ENCODE measurements around the gene ADH6. TPM values are rescaled to one million over a fixed set of nuclear protein-coding genes. Genes with fewer than 3 reads are reported as not detected.

The ADH6 gene
- total and polyA plus RNA-seq, 2 of the 8 experiments (the other 6 are each of a cell fraction or from before 2014, with no cell fraction given): not detected

DNA sequence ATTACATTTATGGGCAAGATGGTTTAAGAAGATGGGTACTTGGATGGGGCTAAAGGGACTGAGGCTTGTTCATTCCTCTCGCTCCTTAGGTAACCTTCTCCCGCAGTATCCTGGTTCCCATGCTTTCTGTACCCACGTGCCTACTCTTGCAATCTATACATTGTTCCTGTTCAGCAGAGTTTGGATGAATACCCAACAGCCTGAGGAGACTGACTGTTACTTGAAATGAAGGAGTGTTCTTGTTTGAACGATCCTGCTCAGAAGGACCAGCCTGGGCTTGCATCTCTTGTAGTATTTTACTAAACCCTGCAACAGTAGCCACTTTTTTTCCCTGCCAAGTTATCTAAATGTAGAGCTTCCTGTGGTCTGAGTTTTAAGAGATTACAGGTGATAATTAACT is 33.7 kb upstream of the ADH6 start:
- Histone ChIP-seq H3K18ac (ENCODE audit: extremely low read depth, low read length) (no peak overlapping the region), H2BK15ac (ENCODE audit: low read length) (no peak overlapping the region), H4K20me1 (replicated peaks in 1 of 2; ENCODE audit: control insufficient read depth in 1 of 2, insufficient read depth in 2 of 2, low read length in 2 of 2) (no peaks in the 10 kb centered on the region), H3K4ac (replicated peaks; ENCODE audit: insufficient read length, low read depth, low read length) (no peak overlapping the region), H3K23ac (ENCODE audit: insufficient read length) (no peak overlapping the region), H3K4me2 (ENCODE audit: insufficient read depth in 1 of 2, low read depth in 2 of 2, low read length in 2 of 2) (no peak overlapping the region), H3K4me3 (ENCODE audit: extremely low read depth in 1 of 4, insufficient read depth in 2 of 4, low read depth in 3 of 4, low read length in 4 of 4) (no peak overlapping the region), H3K9ac (replicated peaks in 1 of 4; ENCODE audit: extremely low read depth in 1 of 4, low read depth in 3 of 4, low read length in 3 of 4) (no peak overlapping the region), H3K36me3 (ENCODE audit: control insufficient read depth in 2 of 4, insufficient read depth in 4 of 4, low read length in 3 of 4) (no peaks in the 10 kb centered on the region), H3K56ac (replicated peaks; ENCODE audit: insufficient read length, low read depth, low read length) (no peak overlapping the region), H2BK20ac (ENCODE audit: low read length) (no peak overlapping the region), H2BK5ac (ENCODE audit: low read depth, low read length) (no peak overlapping the region), H2AFZ (ENCODE audit: low read length) (no peak overlapping the region), H3K14ac (ENCODE audit: insufficient read length) (no peak overlapping the region), H3K27ac (ENCODE audit: low read depth, low read length) (no peak overlapping the region), H3K79me2 (ENCODE audit: control insufficient read depth in 1 of 2, insufficient read depth in 2 of 2, low read length in 2 of 2) (no peaks in the 10 kb centered on the region), H4K8ac (ENCODE audit: extremely low read depth, insufficient read depth, low read length) (no peak overlapping the region), H2AK5ac (ENCODE audit: low read depth, low read length) (no peak overlapping the region), H2BK120ac (replicated peaks; ENCODE audit: low read depth, low read length) (no peak overlapping the region), H3K27me3 (replicated peaks in 1 of 4; ENCODE audit: control insufficient read depth in 3 of 4, extremely low read depth in 1 of 4, insufficient read depth in 3 of 4, low read length in 3 of 4) (no peaks in the 10 kb centered on the region), H3K79me1 (ENCODE audit: low read depth, low read length) (no peaks in the 10 kb centered on the region), H3K9me3 (ENCODE audit: insufficient read depth in 2 of 2, low read depth in 1 of 2, low read length in 1 of 2) (0 out of 4 replicates have a peak, but pooled peaks cover 0 to 3% of the 10 kb centered on the region in 2 experiments), H3K4me1 (replicated peaks in 1 of 4; ENCODE audit: control insufficient read depth in 3 of 4, insufficient read depth in 4 of 4, low read length in 3 of 4) (no peaks in the 10 kb centered on the region; a peak in 1 of 7 replicates), H3K23me2 (ENCODE audit: low read depth, low read length) (no peaks in the 10 kb centered on the region), H4K5ac (ENCODE audit: insufficient read length, low read depth, low read length) (no peak overlapping the region), H2BK12ac (ENCODE audit: low read depth, low read length) (no peak overlapping the region), H4K91ac (replicated peaks; ENCODE audit: insufficient read length, low read length) (no peak overlapping the region)
- CTCF ChIA-PET (ENCODE audit: partially characterized antibody): interaction anchor here (0.6 to 1.5 kb wide), 2 partner anchors 22 to 73 kb away, joined by 3 read pairs; no protein-coding TSS in a partner anchor
- FAIRE-seq (no peak), DNase-seq (ENCODE audit: low read depth in 1 of 2, low spot score in 2 of 2) (no peak)
- POLR2A ChIA-PET (ENCODE audit: partially characterized antibody): no interaction called here
- WGBS, 2 experiments (ENCODE audit: extremely low coverage in 1 of 2, insufficient coverage in 1 of 2, insufficient read length in 1 of 2, insufficient replicate concordance in 2 of 2, low coverage in 1 of 2, low lambda C conversion rate in 2 of 2, missing lambda C conversion rate in 1 of 2): 92% methylated on average over 4 of the region's 4 CpGs; no CpG with 5 or more reads in 1 of the 2 experiments
- TF ChIP-seq KDM1A (IDR thresholded peaks at IDR 0.05; ENCODE audit: borderline replicate concordance, low read length) (no peak), NRF1 (IDR thresholded peaks at IDR 0.05; ENCODE audit: low read depth, low read length) (no peak), CBX8 (IDR thresholded peaks at IDR 0.05; ENCODE audit: borderline replicate concordance, low read depth, low read length) (no peak), SRF (IDR thresholded peaks at IDR 0.05; ENCODE audit: low read depth, low read length) (no peak), MAFK (IDR thresholded peaks at IDR 0.05; ENCODE audit: low read depth, low read length) (no peak), YY1 (IDR thresholded peaks at IDR 0.05; ENCODE audit: low read depth, low read length) (no peak), RNF2 (IDR thresholded peaks at IDR 0.05; ENCODE audit: borderline replicate concordance, low read depth, low read length, missing control alignments, poor library complexity, severe bottlenecking) (no peak), POLR2A (IDR thresholded peaks at IDR 0.05; ENCODE audit: control extremely low read depth in 1 of 2, low read depth in 2 of 2, low read length in 2 of 2) (no peak), EP300 (IDR thresholded peaks at IDR 0.05; ENCODE audit: borderline replicate concordance in 1 of 2, low read depth in 2 of 2, low read length in 2 of 2) (no peak)
- TF ChIP-seq, protein P1, sequence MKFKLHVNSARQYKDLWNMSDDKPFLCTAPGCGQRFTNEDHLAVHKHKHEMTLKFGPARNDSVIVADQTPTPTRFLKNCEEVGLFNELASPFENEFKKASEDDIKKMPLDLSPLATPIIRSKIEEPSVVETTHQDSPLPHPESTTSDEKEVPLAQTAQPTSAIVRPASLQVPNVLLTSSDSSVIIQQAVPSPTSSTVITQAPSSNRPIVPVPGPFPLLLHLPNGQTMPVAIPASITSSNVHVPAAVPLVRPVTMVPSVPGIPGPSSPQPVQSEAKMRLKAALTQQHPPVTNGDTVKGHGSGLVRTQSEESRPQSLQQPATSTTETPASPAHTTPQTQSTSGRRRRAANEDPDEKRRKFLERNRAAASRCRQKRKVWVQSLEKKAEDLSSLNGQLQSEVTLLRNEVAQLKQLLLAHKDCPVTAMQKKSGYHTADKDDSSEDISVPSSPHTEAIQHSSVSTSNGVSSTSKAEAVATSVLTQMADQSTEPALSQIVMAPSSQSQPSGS (IDR thresholded peaks at IDR 0.05; ENCODE audit: low read length): no peak
- TF ChIP-seq, protein P2, sequence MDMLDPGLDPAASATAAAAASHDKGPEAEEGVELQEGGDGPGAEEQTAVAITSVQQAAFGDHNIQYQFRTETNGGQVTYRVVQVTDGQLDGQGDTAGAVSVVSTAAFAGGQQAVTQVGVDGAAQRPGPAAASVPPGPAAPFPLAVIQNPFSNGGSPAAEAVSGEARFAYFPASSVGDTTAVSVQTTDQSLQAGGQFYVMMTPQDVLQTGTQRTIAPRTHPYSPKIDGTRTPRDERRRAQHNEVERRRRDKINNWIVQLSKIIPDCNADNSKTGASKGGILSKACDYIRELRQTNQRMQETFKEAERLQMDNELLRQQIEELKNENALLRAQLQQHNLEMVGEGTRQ (IDR thresholded peaks at IDR 0.05; ENCODE audit: low read length): no peak
